Colonic mucosa (tissue), 4 donors: ENCODE data around the gene UFSP2. TPM values are rescaled to one million over a fixed set of nuclear protein-coding genes. Genes with fewer than 3 reads are reported as not detected.

Experiments used
- DNase-seq: peaks from one replicate; pipeline ENCODE4 v3.0.0-alpha.2; 2020
- H3K27ac ChIP-seq: fragments of 200-600 bp; one replicate; pipeline ENCODE4 v1.8.0; 2021
- H3K27me3 ChIP-seq: fragments of 200-600 bp; one replicate; pipeline ENCODE4 v1.8.0; 2021
- H3K36me3 ChIP-seq: fragments of 200-600 bp; one replicate; pipeline ENCODE4 v1.8.0; 2021
- H3K4me1 ChIP-seq: fragments of 200-600 bp; one replicate; pipeline ENCODE4 v1.8.0; 2021; ENCODE audit warnings: mild to moderate bottlenecking
- H3K4me3 ChIP-seq: fragments of 200-600 bp; one replicate; pipeline ENCODE4 v1.8.0; 2021
- H3K9ac ChIP-seq, 2 donors: one replicate each; pipeline ENCODE4 v1.7.0; 2013; ENCODE audit warnings: control low read depth in 2 of 2, low read depth in 2 of 2, low read length in 2 of 2
- H3K9me3 ChIP-seq: fragments of 200-600 bp; one replicate; pipeline ENCODE4 v1.8.0; 2021
- CTCF ChIP-seq: fragments of 200-600 bp; IDR thresholded peaks from one replicate; pipeline ENCODE4 v1.8.0; 2022; ENCODE audit warnings: antibody characterized with exemption, mild to moderate bottlenecking
- intact Hi-C: fragments of 100-400 bp; cut with DNase I; formaldehyde crosslinking; loops from one replicate; pipeline ENCODE4 v1.14.1; 2022
- total RNA-seq, 2 donors: library from RNA; stranded (reverse); fragmentation: NEBNext Ultra II Directional in 1 of 2; extraction: Animal tissue kit (Norgen Biotek cat#: 25700) in 1 of 2; gene quantifications; one replicate each; pipeline ENCODE4 v1.2.1, GENCODE V29; 2021
- donor health status: healthy.
- donor health status: DM: no; HTN: no; CAD: no.
- donor health status: DM: no; HTN: no; CAD: no.

The UFSP2 gene
- total RNA-seq, 2 donors from 2014 or later: 22.0 to 23.5 TPM

GRCh38 chr4:185398618-185399017, 27.1 kb downstream of the UFSP2 start:
- Histone ChIP-seq H3K4me1 (no peaks in the 10 kb centered on the region), H3K9ac (no peak overlapping the region), H3K27ac (peak overlapping the region; percentile 39), H3K4me3 (no peak overlapping the region), H3K9me3 (no peaks in the 10 kb centered on the region), H3K36me3 (peaks cover 6% of the 10 kb centered on the region), H3K27me3 (no peaks in the 10 kb centered on the region)
- intact Hi-C loops: loop anchor here (10.0 kb wide), 1 partner anchor 194 kb away; the partner anchor contains the start of genes CFAP97 and SNX25
- no peak for TF ChIP-seq CTCF
- no peak for DNase-seq

GRCh38 chr4:185396724-185397385, 28.9 kb downstream of the UFSP2 start, which contains the start of gene ANKRD37:
Gene ANKRD37, plus strand, starts transcription at chr4:185396841. Its CDS starts 83 bp downstream, at chr4:185396924.
- no peak for TF ChIP-seq CTCF
- H3K36me3 ChIP-seq: no peaks in the 10 kb centered on the region
- H3K9ac ChIP-seq: peak within 1 kb of the TSS; percentile 95 to 97
- H3K4me1 ChIP-seq: no peaks in the 10 kb centered on the region
- peak within 1 kb of the TSS; percentile 100 for H3K27ac ChIP-seq
- DNase-seq: peak; percentile 57
- H3K27me3 ChIP-seq: no peaks in the 10 kb centered on the region
- H3K9me3 ChIP-seq: no peaks in the 10 kb centered on the region
- intact Hi-C loops: loop anchor here (10.0 kb wide), 1 partner anchor 192 kb away; the partner anchor contains the start of genes CFAP97 and SNX25
- peak within 1 kb of the TSS; percentile 61 for H3K4me3 ChIP-seq

- H3K4me3 ChIP-seq: peak overlapping the region; percentile 61
- no peaks in the 10 kb centered on the region for H3K27me3 ChIP-seq
- H3K9ac ChIP-seq: peak overlapping the region; percentile 95 to 97
- H3K9me3 ChIP-seq: no peaks in the 10 kb centered on the region
- H3K27ac ChIP-seq: peak overlapping the region; percentile 100
- no peak for TF ChIP-seq CTCF
- H3K4me1 ChIP-seq: no peaks in the 10 kb centered on the region
- peak; percentile 97 for DNase-seq
- intact Hi-C loops: loop anchor here (10.0 kb wide), 1 partner anchor 191 kb away; the partner anchor contains the start of genes CFAP97 and SNX25
- no peaks in the 10 kb centered on the region for H3K36me3 ChIP-seq
These were observed 29.6 kb downstream of the UFSP2 start for GRCh38 chr4:185395956-185396723.

- no peak for TF ChIP-seq CTCF
- Histone ChIP-seq H3K4me3 (peak within 1 kb of the TSS; percentile 61), H3K9ac (peak within 1 kb of the TSS; percentile 95 to 97), H3K4me1 (no peaks in the 10 kb centered on the region), H3K9me3 (no peaks in the 10 kb centered on the region), H3K36me3 (no peaks in the 10 kb centered on the region), H3K27ac (peak within 1 kb of the TSS; percentile 100), H3K27me3 (no peaks in the 10 kb centered on the region)
- no peak for DNase-seq
- intact Hi-C loops: loop anchor here (10.0 kb wide), 1 partner anchor 191 kb away; the partner anchor contains the start of genes CFAP97 and SNX25
These were observed 30.4 kb downstream of the UFSP2 start, which contains the start of gene LRP2BP for GRCh38 chr4:185395238-185395955. Gene LRP2BP, minus strand, starts transcription at chr4:185395924. Its CDS starts 17,738 bp downstream, at chr4:185378186.
